Measurements from ENCODE around the gene TGM5.
"Not testable (repeated sequence)": the region's sequence is repeated elsewhere in the genome, so short reads cannot be mapped to it uniquely, and the experiment has no call there.

GRCh38 chr15:43225950-43226255 is 40.8 kb downstream of the TGM5 start:
- TF ChIP-seq TAF1 (IDR thresholded peaks at IDR 0.05; ENCODE audit: borderline replicate concordance, low read depth, low read length); POLR2A (IDR thresholded peaks at IDR 0.05; ENCODE audit: low read depth, low read length): not testable (repeated sequence)
